ENCODE results near the gene PLCG2.

DNA sequence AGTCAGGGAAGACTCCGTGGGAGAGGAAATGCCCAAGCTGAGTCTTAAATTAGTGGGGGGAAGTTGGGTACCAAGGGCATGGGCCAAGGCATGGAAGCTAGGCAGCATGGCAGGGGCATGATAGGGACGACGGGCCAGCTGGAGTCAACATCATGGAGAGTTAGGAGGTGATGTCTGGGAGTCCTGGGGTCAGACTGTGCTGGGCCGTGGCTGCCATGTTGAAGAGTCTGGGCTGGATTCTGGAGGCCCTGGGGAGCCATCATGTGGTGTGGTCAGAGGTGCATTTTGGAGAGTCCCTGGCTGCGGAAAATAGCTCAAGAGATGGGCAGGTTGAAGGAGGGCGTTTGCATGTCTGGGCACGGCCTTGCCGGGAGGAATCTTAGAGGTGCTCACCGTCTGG is 146.9 kb downstream of the PLCG2 start:
- TF ChIP-seq, protein P1, sequence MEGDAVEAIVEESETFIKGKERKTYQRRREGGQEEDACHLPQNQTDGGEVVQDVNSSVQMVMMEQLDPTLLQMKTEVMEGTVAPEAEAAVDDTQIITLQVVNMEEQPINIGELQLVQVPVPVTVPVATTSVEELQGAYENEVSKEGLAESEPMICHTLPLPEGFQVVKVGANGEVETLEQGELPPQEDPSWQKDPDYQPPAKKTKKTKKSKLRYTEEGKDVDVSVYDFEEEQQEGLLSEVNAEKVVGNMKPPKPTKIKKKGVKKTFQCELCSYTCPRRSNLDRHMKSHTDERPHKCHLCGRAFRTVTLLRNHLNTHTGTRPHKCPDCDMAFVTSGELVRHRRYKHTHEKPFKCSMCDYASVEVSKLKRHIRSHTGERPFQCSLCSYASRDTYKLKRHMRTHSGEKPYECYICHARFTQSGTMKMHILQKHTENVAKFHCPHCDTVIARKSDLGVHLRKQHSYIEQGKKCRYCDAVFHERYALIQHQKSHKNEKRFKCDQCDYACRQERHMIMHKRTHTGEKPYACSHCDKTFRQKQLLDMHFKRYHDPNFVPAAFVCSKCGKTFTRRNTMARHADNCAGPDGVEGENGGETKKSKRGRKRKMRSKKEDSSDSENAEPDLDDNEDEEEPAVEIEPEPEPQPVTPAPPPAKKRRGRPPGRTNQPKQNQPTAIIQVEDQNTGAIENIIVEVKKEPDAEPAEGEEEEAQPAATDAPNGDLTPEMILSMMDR (IDR thresholded peaks at IDR 0.05; ENCODE audit: insufficient read depth, low read length), result no peak
- TF ChIP-seq, protein P2, sequence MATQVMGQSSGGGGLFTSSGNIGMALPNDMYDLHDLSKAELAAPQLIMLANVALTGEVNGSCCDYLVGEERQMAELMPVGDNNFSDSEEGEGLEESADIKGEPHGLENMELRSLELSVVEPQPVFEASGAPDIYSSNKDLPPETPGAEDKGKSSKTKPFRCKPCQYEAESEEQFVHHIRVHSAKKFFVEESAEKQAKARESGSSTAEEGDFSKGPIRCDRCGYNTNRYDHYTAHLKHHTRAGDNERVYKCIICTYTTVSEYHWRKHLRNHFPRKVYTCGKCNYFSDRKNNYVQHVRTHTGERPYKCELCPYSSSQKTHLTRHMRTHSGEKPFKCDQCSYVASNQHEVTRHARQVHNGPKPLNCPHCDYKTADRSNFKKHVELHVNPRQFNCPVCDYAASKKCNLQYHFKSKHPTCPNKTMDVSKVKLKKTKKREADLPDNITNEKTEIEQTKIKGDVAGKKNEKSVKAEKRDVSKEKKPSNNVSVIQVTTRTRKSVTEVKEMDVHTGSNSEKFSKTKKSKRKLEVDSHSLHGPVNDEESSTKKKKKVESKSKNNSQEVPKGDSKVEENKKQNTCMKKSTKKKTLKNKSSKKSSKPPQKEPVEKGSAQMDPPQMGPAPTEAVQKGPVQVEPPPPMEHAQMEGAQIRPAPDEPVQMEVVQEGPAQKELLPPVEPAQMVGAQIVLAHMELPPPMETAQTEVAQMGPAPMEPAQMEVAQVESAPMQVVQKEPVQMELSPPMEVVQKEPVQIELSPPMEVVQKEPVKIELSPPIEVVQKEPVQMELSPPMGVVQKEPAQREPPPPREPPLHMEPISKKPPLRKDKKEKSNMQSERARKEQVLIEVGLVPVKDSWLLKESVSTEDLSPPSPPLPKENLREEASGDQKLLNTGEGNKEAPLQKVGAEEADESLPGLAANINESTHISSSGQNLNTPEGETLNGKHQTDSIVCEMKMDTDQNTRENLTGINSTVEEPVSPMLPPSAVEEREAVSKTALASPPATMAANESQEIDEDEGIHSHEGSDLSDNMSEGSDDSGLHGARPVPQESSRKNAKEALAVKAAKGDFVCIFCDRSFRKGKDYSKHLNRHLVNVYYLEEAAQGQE (IDR thresholded peaks at IDR 0.05; ENCODE audit: insufficient replicate concordance, low read depth), result no peak
- TF ChIP-seq POLR2AphosphoS5 (IDR thresholded peaks at IDR 0.05; ENCODE audit: low read depth) (no peak), GABPA (IDR thresholded peaks at IDR 0.05; ENCODE audit: low read depth) (no peak), SPI1 (IDR thresholded peaks at IDR 0.05; ENCODE audit: borderline replicate concordance, low read depth) (no peak)
